HepG2 (cell line): ENCODE data around the gene ZNF667.

Experiments used
- CTCF ChIP-seq: sonication (generic); formaldehyde crosslinking; IDR thresholded peaks from 2 replicates; pipeline ENCODE4 v1.5.0; 2020; ENCODE audit warnings: mild to moderate bottlenecking, missing genetic modification reagents, moderate library complexity
- DNMT1 ChIP-seq: sonication (generic); formaldehyde crosslinking; IDR thresholded peaks from 2 replicates; pipeline ENCODE4 v1.5.1; 2020; ENCODE audit warnings: mild to moderate bottlenecking, missing genetic modification reagents
- MLX ChIP-seq: IDR thresholded peaks from 2 replicates; pipeline ENCODE4 v1.6.1; 2016
- ZNF570 ChIP-seq: sonication (generic); formaldehyde crosslinking; IDR thresholded peaks from 2 replicates; pipeline ENCODE4 v1.4.0; 2020; ENCODE audit warnings: mild to moderate bottlenecking, missing genetic modification reagents, borderline replicate concordance
- ZNF577 ChIP-seq: sonication (generic); formaldehyde crosslinking; IDR thresholded peaks from 2 replicates; pipeline ENCODE4 v1.4.0; 2020; ENCODE audit warnings: mild to moderate bottlenecking, low read depth, missing genetic modification reagents, borderline replicate concordance
- ZNF639 ChIP-seq: conservative IDR thresholded peaks from 2 replicates; pipeline ENCODE4 v1.6.1; 2018; ENCODE audit warnings: missing genetic modification reagents

- no peak for TF ChIP-seq CTCF (CRISPR knock-in tag)
- no peak for TF ChIP-seq ZNF639 (CRISPR knock-in tag)
- TF ChIP-seq ZNF570 (CRISPR knock-in tag): no peak
- TF ChIP-seq DNMT1: no peak
- TF ChIP-seq ZNF577 (CRISPR knock-in tag): no peak
- no peak for TF ChIP-seq MLX (CRISPR knock-in tag)
Observed at GRCh38 chr19:56423985-56424353, 53.2 kb downstream of the ZNF667 start.
